ENCODE data around the gene EXOC2. TPM values are rescaled to one million over a fixed set of nuclear protein-coding genes. Genes with fewer than 3 reads are reported as not detected.

Gene EXOC2
- total RNA-seq, 2 experiments from 2014 or later: 29.9 to 30.2 TPM

DNA sequence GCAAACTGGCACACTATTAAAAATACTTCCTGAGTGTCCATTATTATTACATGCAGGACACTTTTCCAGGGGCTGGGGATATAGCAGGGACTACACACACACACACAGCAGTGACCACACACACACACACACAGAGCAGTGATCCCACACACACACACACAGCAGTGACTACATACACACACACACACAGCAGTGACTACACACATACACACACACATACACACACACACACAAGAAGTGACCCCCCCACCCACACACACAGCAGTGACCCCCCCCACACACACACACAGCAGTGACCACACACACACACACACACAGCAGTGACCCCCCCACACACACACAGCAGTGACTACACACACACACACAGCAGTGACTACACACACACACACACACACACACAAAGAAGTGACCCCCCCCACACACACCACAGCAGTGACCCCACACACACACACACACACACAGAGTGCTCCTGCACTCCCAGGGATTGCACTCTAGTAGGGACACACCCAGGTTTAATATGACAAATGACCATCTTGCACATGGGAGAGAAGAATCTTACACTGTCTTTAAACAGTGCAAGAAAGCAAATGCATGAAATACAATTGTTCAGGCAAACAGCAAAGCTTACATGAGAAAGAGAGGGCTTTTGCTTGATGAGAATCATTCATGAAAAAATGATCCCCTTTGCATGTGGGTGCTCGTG is 185.9 kb downstream of the EXOC2 start:
- DNase-seq (no peak), ATAC-seq (peak; percentile 7)
- peaks cover 97% of the 10 kb centered on the region for H3K4me1 Mint-ChIP-seq (ENCODE audit: low read depth)
- no peaks in the 10 kb centered on the region for H3K9me3 Mint-ChIP-seq
- TF ChIP-seq, protein P1, sequence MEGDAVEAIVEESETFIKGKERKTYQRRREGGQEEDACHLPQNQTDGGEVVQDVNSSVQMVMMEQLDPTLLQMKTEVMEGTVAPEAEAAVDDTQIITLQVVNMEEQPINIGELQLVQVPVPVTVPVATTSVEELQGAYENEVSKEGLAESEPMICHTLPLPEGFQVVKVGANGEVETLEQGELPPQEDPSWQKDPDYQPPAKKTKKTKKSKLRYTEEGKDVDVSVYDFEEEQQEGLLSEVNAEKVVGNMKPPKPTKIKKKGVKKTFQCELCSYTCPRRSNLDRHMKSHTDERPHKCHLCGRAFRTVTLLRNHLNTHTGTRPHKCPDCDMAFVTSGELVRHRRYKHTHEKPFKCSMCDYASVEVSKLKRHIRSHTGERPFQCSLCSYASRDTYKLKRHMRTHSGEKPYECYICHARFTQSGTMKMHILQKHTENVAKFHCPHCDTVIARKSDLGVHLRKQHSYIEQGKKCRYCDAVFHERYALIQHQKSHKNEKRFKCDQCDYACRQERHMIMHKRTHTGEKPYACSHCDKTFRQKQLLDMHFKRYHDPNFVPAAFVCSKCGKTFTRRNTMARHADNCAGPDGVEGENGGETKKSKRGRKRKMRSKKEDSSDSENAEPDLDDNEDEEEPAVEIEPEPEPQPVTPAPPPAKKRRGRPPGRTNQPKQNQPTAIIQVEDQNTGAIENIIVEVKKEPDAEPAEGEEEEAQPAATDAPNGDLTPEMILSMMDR (IDR thresholded peaks at IDR 0.05): no peak
- peak overlapping the region; percentile 50 for H3K4me3 Mint-ChIP-seq
- intact Hi-C loops (cut with micrococcal nuclease): loop anchor here (5.0 kb wide), 2 partner anchors 40 to 105 kb away; no protein-coding TSS in a partner anchor
- ChIA-PET POLR2A (interaction anchor here (0.6 to 3.4 kb wide), 6 partner anchors 8 to 115 kb away, joined by 3 to 23 read pairs (median 8); partner anchors contain the start of gene IRF4), CTCF (interaction anchor here (0.8 to 1.0 kb wide), 2 partner anchors 18 to 42 kb away, joined by 3 to 5 read pairs; no protein-coding TSS in a partner anchor)
- peaks cover 39% of the 10 kb centered on the region for H3K36me3 Mint-ChIP-seq (ENCODE audit: low read depth)
- H3K27me3 Mint-ChIP-seq: no peaks in the 10 kb centered on the region
- peak overlapping the region; percentile 99 for H3K27ac Mint-ChIP-seq

DNA sequence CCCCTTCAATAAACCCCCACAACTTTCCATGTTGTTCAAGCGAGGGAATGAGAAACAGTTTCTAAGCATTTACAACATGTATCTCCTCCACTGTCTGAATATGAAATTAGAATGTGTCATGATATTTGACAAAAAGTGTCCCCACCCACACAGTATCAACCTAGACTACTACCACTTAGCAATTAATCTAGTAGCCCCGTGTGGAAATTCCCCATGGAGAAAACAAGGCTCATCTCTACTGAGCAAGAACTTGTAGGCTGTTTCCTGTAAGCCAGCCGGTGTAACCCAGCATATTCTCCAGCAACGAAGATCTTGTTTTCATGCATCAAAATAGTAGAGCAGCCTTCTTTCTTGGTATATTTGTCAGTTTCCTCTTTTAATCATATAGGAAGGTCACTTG is 186.4 kb downstream of the EXOC2 start:
- no peaks in the 10 kb centered on the region for H3K27me3 Mint-ChIP-seq
- CTCF ChIA-PET: no interaction called here

DNA sequence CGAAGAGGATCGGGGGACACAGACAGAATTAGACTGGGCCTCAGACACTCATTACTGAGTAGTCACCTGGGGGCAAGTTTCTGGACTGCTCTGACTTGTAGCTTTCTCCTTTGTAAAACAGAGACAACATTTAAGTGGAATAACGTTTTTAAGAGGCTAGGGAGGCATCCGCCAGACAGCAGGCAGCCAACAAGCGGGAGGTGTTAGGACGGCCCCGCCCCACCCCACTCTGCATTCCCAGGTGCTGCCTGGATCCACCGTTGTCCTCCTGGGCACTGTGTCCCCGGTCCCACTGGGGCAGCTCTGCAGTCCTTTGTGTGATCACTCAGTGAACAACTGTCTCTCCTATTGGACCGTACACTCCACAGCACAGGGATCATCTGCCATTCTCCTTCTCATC is 187.6 kb downstream of the EXOC2 start:
- CTCF ChIA-PET: interaction anchor here (0.9 to 1.3 kb wide), 3 partner anchors 10 to 92 kb away, joined by 3 to 4 read pairs (median 3); no protein-coding TSS in a partner anchor
- POLR2A ChIA-PET: interaction anchor here (0.6 to 4.3 kb wide), 7 partner anchors 9 to 114 kb away, joined by 3 to 51 read pairs (median 5); partner anchors contain the start of gene IRF4
- H3K36me3 Mint-ChIP-seq (ENCODE audit: low read depth): peaks cover 33% of the 10 kb centered on the region

More for the DNA sequence above, 186.4 kb downstream of the EXOC2 start:
- TF ChIP-seq, protein P1 (IDR thresholded peaks at IDR 0.05): no peak
- intact Hi-C loops (cut with micrococcal nuclease): loop anchor here (5.0 kb wide), 2 partner anchors 41 to 104 kb away; no protein-coding TSS in a partner anchor
- Mint-ChIP-seq H3K27ac (peak overlapping the region; percentile 99), H3K36me3 (ENCODE audit: low read depth) (peaks cover 37% of the 10 kb centered on the region), H3K9me3 (no peaks in the 10 kb centered on the region), H3K4me3 (peak overlapping the region; percentile 50), H3K4me1 (ENCODE audit: low read depth) (peaks cover 97% of the 10 kb centered on the region)
- POLR2A ChIA-PET: no interaction called here
- DNase-seq (peak; percentile 86), ATAC-seq (peak; percentile 69)

DNA sequence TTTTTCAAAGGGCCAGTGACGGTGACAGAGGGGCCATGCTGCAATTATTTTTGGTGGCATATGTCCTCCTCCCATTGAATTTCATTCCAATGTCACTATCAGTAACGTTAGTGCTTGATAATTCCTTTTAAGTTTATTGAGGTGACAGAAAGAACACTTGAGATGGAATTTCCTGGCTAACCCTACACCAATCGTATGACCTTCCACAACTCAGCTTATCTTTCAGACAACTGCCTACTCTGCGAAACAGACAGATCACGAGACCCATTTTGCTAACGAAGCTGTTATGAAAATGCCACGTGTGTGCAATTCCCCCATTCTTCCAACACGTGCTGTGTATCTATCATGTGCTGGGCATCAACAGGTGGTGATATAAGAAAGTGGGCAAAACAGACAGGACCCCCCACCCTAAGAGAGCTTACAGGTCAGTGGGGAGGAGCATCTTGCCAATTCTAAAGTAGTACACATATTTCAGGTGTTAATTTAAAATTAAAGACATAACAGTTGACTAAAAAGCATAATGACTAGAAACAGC is 188.4 kb downstream of the EXOC2 start:
- H3K36me3 Mint-ChIP-seq (ENCODE audit: low read depth): peaks cover 32% of the 10 kb centered on the region
- TF ChIP-seq, protein P1 (IDR thresholded peaks at IDR 0.05): no peak
- DNase-seq: no peak
- H3K4me3 Mint-ChIP-seq: no peak overlapping the region
- ATAC-seq: no peak
- intact Hi-C loops (cut with micrococcal nuclease): no loop called here
- H3K4me1 Mint-ChIP-seq (ENCODE audit: low read depth): peaks cover 90% of the 10 kb centered on the region
- H3K27me3 Mint-ChIP-seq: no peaks in the 10 kb centered on the region
- peak overlapping the region; percentile 99 for H3K27ac Mint-ChIP-seq
- CTCF ChIA-PET: interaction anchor here (0.9 to 1.3 kb wide), 3 partner anchors 9 to 91 kb away, joined by 3 to 4 read pairs (median 3); no protein-coding TSS in a partner anchor
- POLR2A ChIA-PET: interaction anchor here (0.6 to 4.3 kb wide), 8 partner anchors 10 to 101 kb away, joined by 3 to 51 read pairs (median 6); no protein-coding TSS in a partner anchor
- no peaks in the 10 kb centered on the region for H3K9me3 Mint-ChIP-seq

More for the DNA sequence above, 187.6 kb downstream of the EXOC2 start:
- no peaks in the 10 kb centered on the region for H3K27me3 Mint-ChIP-seq
- ATAC-seq: no peak
- peak overlapping the region; percentile 99 for H3K27ac Mint-ChIP-seq
- intact Hi-C loops (cut with micrococcal nuclease): loop anchor here (5.0 kb wide), 2 partner anchors 42 to 103 kb away; no protein-coding TSS in a partner anchor
- no peak for DNase-seq
- H3K4me3 Mint-ChIP-seq: no peak overlapping the region
- H3K9me3 Mint-ChIP-seq: no peaks in the 10 kb centered on the region
- TF ChIP-seq, protein P1 (IDR thresholded peaks at IDR 0.05): no peak
- peaks cover 90% of the 10 kb centered on the region for H3K4me1 Mint-ChIP-seq (ENCODE audit: low read depth)

Data from activated CD8-positive, alpha-beta T cell treated with anti-CD3 and anti-CD28 coated beads for 36 hours (primary cell).